ENCODE measurements around the gene FBXL7.

FBXL7 gene

GRCh38 chr5:15592728-15593127 lies 92.7 kb downstream of the FBXL7 start:
- no peaks in the 10 kb centered on the region for H3K4me1 ChIP-seq (ENCODE audit: control insufficient read depth, insufficient read depth, low read length)
- no peaks in the 10 kb centered on the region for H3K9me3 ChIP-seq (ENCODE audit: control insufficient read depth, low read length)
- H3K4me3 ChIP-seq (ENCODE audit: low read length): no peak overlapping the region
- H3K36me3 ChIP-seq (ENCODE audit: control insufficient read depth, insufficient read depth, low read length): no peaks in the 10 kb centered on the region
- H3K27me3 ChIP-seq (ENCODE audit: control insufficient read depth, insufficient read depth, low read length): no peaks in the 10 kb centered on the region
- H3K9ac ChIP-seq (ENCODE audit: low read length): no peak overlapping the region

DNA sequence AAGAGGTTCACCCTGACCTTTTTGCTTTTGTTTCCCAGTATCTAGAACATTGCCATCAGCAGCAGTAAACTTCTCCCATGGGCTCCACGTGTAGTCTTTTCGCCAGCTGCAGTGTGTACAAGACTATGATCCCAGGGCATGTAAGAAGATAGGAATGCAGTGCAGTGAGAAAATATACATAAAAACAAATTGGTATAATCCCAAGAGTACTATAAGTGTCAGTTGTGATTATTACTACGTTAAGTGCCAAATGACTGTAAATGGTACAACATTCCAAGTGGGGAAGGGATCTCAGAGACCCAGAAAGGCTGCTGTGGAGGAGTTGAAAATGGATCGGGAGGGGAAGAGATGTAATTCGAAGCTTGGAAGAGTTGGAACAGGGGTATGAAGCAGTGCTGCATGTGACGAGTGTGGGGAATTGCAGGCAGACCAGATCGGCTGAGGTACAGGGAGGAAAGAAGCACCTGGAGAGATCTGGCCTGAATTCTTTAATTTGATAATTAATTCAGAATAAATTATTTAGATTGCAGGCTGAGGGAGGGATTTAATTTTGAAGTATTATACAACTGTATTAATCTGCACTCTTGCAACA lies 95.1 kb downstream of the FBXL7 start:
- no peaks in the 10 kb centered on the region for H3K27me3 ChIP-seq (ENCODE audit: control insufficient read depth, insufficient read depth, low read length)
- no peak overlapping the region for H3K4me3 ChIP-seq (ENCODE audit: low read length)
- no peaks in the 10 kb centered on the region for H3K4me1 ChIP-seq (ENCODE audit: control insufficient read depth, insufficient read depth, low read length)
- H3K36me3 ChIP-seq (ENCODE audit: control insufficient read depth, insufficient read depth, low read length): no peaks in the 10 kb centered on the region
- H3K9me3 ChIP-seq (ENCODE audit: control insufficient read depth, low read length): no peaks in the 10 kb centered on the region
- H3K9ac ChIP-seq (ENCODE audit: low read length): no peak overlapping the region

- no peaks in the 10 kb centered on the region for H3K27me3 ChIP-seq (ENCODE audit: control insufficient read depth, insufficient read depth, low read length)
- no peaks in the 10 kb centered on the region for H3K9me3 ChIP-seq (ENCODE audit: control insufficient read depth, low read length)
- H3K36me3 ChIP-seq (ENCODE audit: control insufficient read depth, insufficient read depth, low read length): no peaks in the 10 kb centered on the region
- H3K4me3 ChIP-seq (ENCODE audit: low read length): no peak overlapping the region
- H3K4me1 ChIP-seq (ENCODE audit: control insufficient read depth, insufficient read depth, low read length): no peaks in the 10 kb centered on the region
- H3K9ac ChIP-seq (ENCODE audit: low read length): no peak overlapping the region
Measured at GRCh38 chr5:15595929-15596328, 95.9 kb downstream of the FBXL7 start.

- H3K4me3 ChIP-seq (ENCODE audit: low read length): no peak overlapping the region
- H3K27me3 ChIP-seq (ENCODE audit: control insufficient read depth, insufficient read depth, low read length): no peaks in the 10 kb centered on the region
Measured at GRCh38 chr5:15596936-15597335, 97.0 kb downstream of the FBXL7 start.

GRCh38 chr5:15597804-15598203 lies 97.8 kb downstream of the FBXL7 start:
- H3K36me3 ChIP-seq (ENCODE audit: control insufficient read depth, insufficient read depth, low read length): no peaks in the 10 kb centered on the region
- H3K4me1 ChIP-seq (ENCODE audit: control insufficient read depth, insufficient read depth, low read length): no peaks in the 10 kb centered on the region

More at GRCh38 chr5:15596936-15597335, 97.0 kb downstream of the FBXL7 start:
- Histone ChIP-seq H3K36me3 (ENCODE audit: control insufficient read depth, insufficient read depth, low read length) (no peaks in the 10 kb centered on the region), H3K9me3 (ENCODE audit: control insufficient read depth, low read length) (no peaks in the 10 kb centered on the region), H3K4me1 (ENCODE audit: control insufficient read depth, insufficient read depth, low read length) (no peaks in the 10 kb centered on the region), H3K9ac (ENCODE audit: low read length) (no peak overlapping the region)

DNA sequence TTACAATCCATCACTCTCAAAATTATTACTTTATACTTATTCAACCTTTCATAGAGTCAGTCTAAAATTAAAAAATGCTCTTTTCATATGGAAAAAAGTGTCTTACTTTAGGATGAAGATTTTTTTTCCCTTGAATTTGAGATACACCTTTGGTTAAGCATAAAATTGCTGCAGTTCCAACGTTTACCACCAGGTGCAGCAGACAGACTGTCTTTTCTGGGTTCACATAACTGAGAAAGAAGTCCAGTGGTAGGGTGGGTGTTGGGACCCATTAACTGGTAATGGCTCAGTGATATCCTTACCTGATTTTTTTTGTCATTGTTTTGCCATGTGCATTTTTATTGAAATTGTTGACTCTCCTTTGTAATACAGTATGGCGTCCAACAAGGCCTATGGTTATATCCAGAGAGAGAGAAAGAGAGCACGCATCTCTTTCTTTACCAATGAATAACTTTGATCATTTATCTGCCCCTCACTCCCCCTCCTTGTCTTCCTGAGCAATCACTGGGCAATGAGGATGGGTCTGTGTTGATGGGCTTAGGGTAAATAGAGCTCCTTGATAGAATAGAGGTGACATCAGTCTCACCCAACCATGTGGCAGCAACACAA lies 98.4 kb downstream of the FBXL7 start:
- H3K4me1 ChIP-seq (ENCODE audit: control insufficient read depth, insufficient read depth, low read length): no peaks in the 10 kb centered on the region
- no peaks in the 10 kb centered on the region for H3K27me3 ChIP-seq (ENCODE audit: control insufficient read depth, insufficient read depth, low read length)
- no peak overlapping the region for H3K9ac ChIP-seq (ENCODE audit: low read length)
- H3K9me3 ChIP-seq (ENCODE audit: control insufficient read depth, low read length): no peaks in the 10 kb centered on the region
- H3K4me3 ChIP-seq (ENCODE audit: low read length): no peak overlapping the region
- no peaks in the 10 kb centered on the region for H3K36me3 ChIP-seq (ENCODE audit: control insufficient read depth, insufficient read depth, low read length)

More at GRCh38 chr5:15597804-15598203, 97.8 kb downstream of the FBXL7 start:
- no peaks in the 10 kb centered on the region for H3K9me3 ChIP-seq (ENCODE audit: control insufficient read depth, low read length)
- no peak overlapping the region for H3K4me3 ChIP-seq (ENCODE audit: low read length)
- no peak overlapping the region for H3K9ac ChIP-seq (ENCODE audit: low read length)
- H3K27me3 ChIP-seq (ENCODE audit: control insufficient read depth, insufficient read depth, low read length): no peaks in the 10 kb centered on the region

DNA sequence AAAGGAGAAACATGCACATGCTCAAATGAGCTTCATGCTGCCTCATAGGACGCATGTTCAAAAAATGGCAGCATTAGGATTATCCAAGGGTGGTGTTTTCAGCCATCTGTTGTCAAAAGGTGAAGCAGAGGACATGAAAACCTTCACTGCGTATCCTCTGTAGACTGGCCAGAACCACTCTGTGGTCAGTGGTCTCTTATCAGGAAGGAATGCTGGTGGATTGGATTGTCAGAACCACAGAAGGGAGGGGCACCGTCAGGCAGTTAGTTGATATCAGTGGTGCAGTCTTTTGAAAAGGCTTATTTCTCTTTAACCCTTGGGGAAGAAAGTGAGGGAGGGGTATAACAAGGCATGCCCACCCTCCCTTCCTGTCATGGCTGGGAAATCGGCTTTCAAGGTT lies 100.1 kb downstream of the FBXL7 start:
- H3K4me1 ChIP-seq (ENCODE audit: control insufficient read depth, insufficient read depth, low read length): no peaks in the 10 kb centered on the region
- no peaks in the 10 kb centered on the region for H3K27me3 ChIP-seq (ENCODE audit: control insufficient read depth, insufficient read depth, low read length)
- no peaks in the 10 kb centered on the region for H3K9me3 ChIP-seq (ENCODE audit: control insufficient read depth, low read length)
- no peak overlapping the region for H3K9ac ChIP-seq (ENCODE audit: low read length)
- no peaks in the 10 kb centered on the region for H3K36me3 ChIP-seq (ENCODE audit: control insufficient read depth, insufficient read depth, low read length)
- no peak overlapping the region for H3K4me3 ChIP-seq (ENCODE audit: low read length)

DNA sequence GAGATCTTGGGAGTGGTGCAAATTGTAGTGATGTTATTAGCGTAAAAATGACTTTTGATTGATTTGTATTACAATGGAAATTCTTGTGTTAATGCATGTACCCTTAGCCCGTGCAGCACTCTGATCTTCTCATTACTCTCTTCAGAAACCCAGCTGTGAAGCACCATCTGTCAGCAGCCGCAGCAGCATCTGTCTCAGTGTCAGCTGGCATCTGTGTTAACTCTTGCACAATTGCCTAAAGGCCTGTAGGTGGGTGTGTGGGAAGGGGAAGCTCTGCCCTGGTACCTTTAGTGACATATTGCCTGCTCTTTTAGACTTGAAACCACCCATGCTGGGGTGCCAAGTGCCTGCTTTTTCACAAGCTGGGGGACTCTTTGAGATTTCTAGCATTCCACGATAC lies 101.3 kb downstream of the FBXL7 start:
- no peaks in the 10 kb centered on the region for H3K9me3 ChIP-seq (ENCODE audit: control insufficient read depth, low read length)
- H3K4me3 ChIP-seq (ENCODE audit: low read length): no peak overlapping the region
- no peaks in the 10 kb centered on the region for H3K27me3 ChIP-seq (ENCODE audit: control insufficient read depth, insufficient read depth, low read length)
- H3K36me3 ChIP-seq (ENCODE audit: control insufficient read depth, insufficient read depth, low read length): no peaks in the 10 kb centered on the region
- H3K9ac ChIP-seq (ENCODE audit: low read length): no peak overlapping the region
- no peaks in the 10 kb centered on the region for H3K4me1 ChIP-seq (ENCODE audit: control insufficient read depth, insufficient read depth, low read length)

GRCh38 chr5:15601853-15602252 lies 101.9 kb downstream of the FBXL7 start:
- Histone ChIP-seq H3K4me3 (ENCODE audit: low read length) (no peak overlapping the region), H3K9ac (ENCODE audit: low read length) (no peak overlapping the region), H3K36me3 (ENCODE audit: control insufficient read depth, insufficient read depth, low read length) (no peaks in the 10 kb centered on the region)

DNA sequence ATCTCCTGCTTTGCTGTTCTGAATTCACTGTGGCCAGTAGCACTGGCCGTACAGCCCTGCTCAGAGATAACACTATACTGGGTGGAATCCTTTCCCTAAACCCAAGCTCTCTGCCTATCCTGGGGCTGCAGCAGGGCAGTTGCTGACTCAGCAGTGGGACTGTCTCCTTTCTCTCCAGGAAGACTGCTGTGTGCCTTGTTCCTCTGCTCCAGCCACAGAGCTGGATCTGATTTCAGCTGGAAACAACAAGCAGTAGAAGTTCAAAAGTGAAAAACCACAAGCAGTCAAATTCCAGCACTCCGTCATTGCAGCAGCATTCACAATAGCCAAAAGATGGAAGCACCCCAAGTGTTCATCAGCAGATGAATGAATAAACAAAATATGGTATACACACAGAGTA lies 105.0 kb downstream of the FBXL7 start:
- H3K4me1 ChIP-seq (ENCODE audit: control insufficient read depth, insufficient read depth, low read length): no peaks in the 10 kb centered on the region
- no peaks in the 10 kb centered on the region for H3K36me3 ChIP-seq (ENCODE audit: control insufficient read depth, insufficient read depth, low read length)
- H3K4me3 ChIP-seq (ENCODE audit: low read length): no peak overlapping the region
- H3K9ac ChIP-seq (ENCODE audit: low read length): no peak overlapping the region
- H3K27me3 ChIP-seq (ENCODE audit: control insufficient read depth, insufficient read depth, low read length): no peaks in the 10 kb centered on the region
- no peaks in the 10 kb centered on the region for H3K9me3 ChIP-seq (ENCODE audit: control insufficient read depth, low read length)

More at GRCh38 chr5:15601853-15602252, 101.9 kb downstream of the FBXL7 start:
- Histone ChIP-seq H3K4me1 (ENCODE audit: control insufficient read depth, insufficient read depth, low read length) (no peaks in the 10 kb centered on the region), H3K9me3 (ENCODE audit: control insufficient read depth, low read length) (no peaks in the 10 kb centered on the region), H3K27me3 (ENCODE audit: control insufficient read depth, insufficient read depth, low read length) (no peaks in the 10 kb centered on the region)

GRCh38 chr5:15606197-15606596 lies 106.2 kb downstream of the FBXL7 start:
- Histone ChIP-seq H3K9me3 (ENCODE audit: control insufficient read depth, low read length) (no peaks in the 10 kb centered on the region), H3K4me3 (ENCODE audit: low read length) (no peak overlapping the region), H3K36me3 (ENCODE audit: control insufficient read depth, insufficient read depth, low read length) (no peaks in the 10 kb centered on the region), H3K27me3 (ENCODE audit: control insufficient read depth, insufficient read depth, low read length) (no peaks in the 10 kb centered on the region), H3K4me1 (ENCODE audit: control insufficient read depth, insufficient read depth, low read length) (no peaks in the 10 kb centered on the region), H3K9ac (ENCODE audit: low read length) (no peak overlapping the region)

DNA sequence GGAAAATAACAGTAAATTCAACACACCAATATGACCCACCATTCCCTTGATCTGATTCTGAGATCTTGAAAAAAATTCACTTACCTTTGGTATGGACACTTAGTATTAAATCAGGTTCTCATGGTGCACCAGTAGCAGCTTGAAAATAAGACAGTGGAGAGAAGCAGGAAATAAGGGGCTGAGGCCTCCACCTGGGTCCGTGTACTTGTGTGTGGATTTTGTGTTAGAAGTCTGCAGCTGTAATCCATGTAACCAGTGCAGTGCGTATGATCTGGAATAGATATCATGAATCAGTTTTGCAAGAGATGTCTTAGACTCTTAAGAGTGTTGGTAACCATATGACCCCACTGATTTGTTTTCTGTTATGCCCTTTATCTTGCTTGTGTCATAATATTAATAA lies 107.1 kb downstream of the FBXL7 start:
- H3K9ac ChIP-seq (ENCODE audit: low read length): no peak overlapping the region
- no peaks in the 10 kb centered on the region for H3K9me3 ChIP-seq (ENCODE audit: control insufficient read depth, low read length)
- H3K27me3 ChIP-seq (ENCODE audit: control insufficient read depth, insufficient read depth, low read length): no peaks in the 10 kb centered on the region
- H3K4me1 ChIP-seq (ENCODE audit: control insufficient read depth, insufficient read depth, low read length): no peaks in the 10 kb centered on the region
- no peak overlapping the region for H3K4me3 ChIP-seq (ENCODE audit: low read length)
- H3K36me3 ChIP-seq (ENCODE audit: control insufficient read depth, insufficient read depth, low read length): no peaks in the 10 kb centered on the region
